PFSK-1 (cell line): ENCODE data around the gene CARD8.

ENCODE experiments used
- POLR2AphosphoS5 ChIP-seq: IDR thresholded peaks from 2 replicates; pipeline ENCODE4 v1.6.1; 2012; ENCODE audit warnings: low read depth, mild to moderate bottlenecking, control low read depth, low read length, moderate library complexity
- REST ChIP-seq, 2 experiments: IDR thresholded peaks; 2 replicates each; pipeline versions ENCODE4 v1.6.1 to v1.8.0; 2011 to 2012; ENCODE audit warnings: low read depth in 2 of 2, low read length in 2 of 2, control low read depth in 1 of 2, inconsistent platforms in 1 of 2, mild to moderate bottlenecking in 1 of 2, moderate library complexity in 1 of 2; ENCODE audit not compliant: insufficient read depth in 1 of 2
- SIN3A ChIP-seq: IDR thresholded peaks from 2 replicates; pipeline ENCODE4 v1.6.1; 2012; ENCODE audit warnings: mild to moderate bottlenecking, low read length, moderate library complexity, borderline replicate concordance; ENCODE audit not compliant: insufficient read depth

GRCh38 chr19:48287748-48288147 lies 32.0 kb upstream of the CARD8 start:
- TF ChIP-seq REST (IDR thresholded peaks at IDR 0.05; ENCODE audit: insufficient read depth in 1 of 2, low read depth in 2 of 2, low read length in 2 of 2) (no peak), SIN3A (no peak), POLR2AphosphoS5 (no peak)
